Vagina (tissue), 2 donors: ENCODE measurements around the gene JOSD2. TPM values are rescaled to one million over a fixed set of nuclear protein-coding genes. Genes with fewer than 3 reads are reported as not detected.

Source experiments
- DNase-seq, 2 donors: peaks; one replicate each; pipeline ENCODE4 v3.0.0-alpha.2; 2017; ENCODE audit errors: extremely low spot score in 2 of 2
- H3K27ac ChIP-seq: fragments of 200-600 bp; sonication (generic); one replicate; pipeline ENCODE4 v1.5.1; 2019
- H3K27me3 ChIP-seq: fragments of 200-600 bp; sonication (generic); one replicate; pipeline ENCODE4 v1.5.1; 2019
- H3K36me3 ChIP-seq, 2 donors: fragments of 200-600 bp; sonication (generic); one replicate each; pipeline ENCODE4 v1.5.1; 2017 to 2019
- H3K4me1 ChIP-seq: fragments of 200-600 bp; sonication (generic); one replicate; pipeline ENCODE4 v1.5.1; 2019
- H3K4me3 ChIP-seq, 2 donors: fragments of 200-600 bp; sonication (generic); 1 replicate in 1 of 2; 2 replicates in 1 of 2; pipeline ENCODE4 v1.5.1; 2016 to 2019
- H3K9me3 ChIP-seq: fragments of 200-600 bp; sonication (generic); one replicate; pipeline ENCODE4 v1.5.1; 2019
- CTCF ChIP-seq, 3 experiments: fragments of 450-650 bp in 2 of 3; fragments of 200-600 bp in 1 of 3; sonication (generic) in 1 of 3; IDR thresholded peaks; one replicate each; pipeline ENCODE4 v1.5.1; 2017 to 2019; ENCODE audit warnings: antibody characterized with exemption in 3 of 3, mild to moderate bottlenecking in 2 of 3, moderate library complexity in 2 of 3
- POLR2A ChIP-seq, 2 donors: fragments of 450-650 bp; IDR thresholded peaks; one replicate each; pipeline ENCODE4 v1.6.1; 2017; ENCODE audit warnings: antibody characterized with exemption in 2 of 2, mild to moderate bottlenecking in 2 of 2, moderate library complexity in 2 of 2
- POLR2AphosphoS5 ChIP-seq, 2 donors: sonication (generic); formaldehyde crosslinking; IDR thresholded peaks; one replicate each; pipeline ENCODE4 v1.9.0; 2017; ENCODE audit warnings: antibody characterized with exemption in 2 of 2, mild to moderate bottlenecking in 2 of 2, low read depth in 1 of 2; ENCODE audit not compliant: insufficient read depth in 1 of 2
- intact Hi-C: fragments of 100-400 bp; cut with DNase I; formaldehyde crosslinking; loops from one replicate; pipeline ENCODE4 v1.15.1; 2023
- total RNA-seq: library from RNA; depleted of rRNA; stranded (reverse); fragments of >200 nt; gene quantifications from one replicate; pipeline ENCODE4 v1.2.3, GENCODE V29; 2016

The JOSD2 gene
- total RNA-seq, 1 donor from 2014 or later = 60.9 TPM

GRCh38 chr19:50510121-50510670 lies 795 bp downstream of the JOSD2 start:
- no peaks in the 10 kb centered on the region for H3K36me3 ChIP-seq
- intact Hi-C loops = no loop called here

GRCh38 chr19:50509366-50509765 lies 1.6 kb downstream of the JOSD2 start:
- H3K9me3 ChIP-seq = no peaks in the 10 kb centered on the region
- no peaks in the 10 kb centered on the region for H3K27me3 ChIP-seq
- no peak overlapping the region for H3K27ac ChIP-seq
- DNase-seq = no peak
- intact Hi-C loops = no loop called here
- no peak overlapping the region for H3K4me3 ChIP-seq
- no peaks in the 10 kb centered on the region for H3K36me3 ChIP-seq
- peaks cover 10% of the 10 kb centered on the region for H3K4me1 ChIP-seq
- no peak for TF ChIP-seq CTCF (IDR thresholded peaks at IDR 0.05)
- TF ChIP-seq POLR2AphosphoS5 (IDR thresholded peaks at IDR 0.05; ENCODE audit: insufficient read depth in 1 of 2, low read depth in 1 of 2) = no peak

More at GRCh38 chr19:50510121-50510670, 795 bp downstream of the JOSD2 start:
- Histone ChIP-seq H3K9me3 (no peaks in the 10 kb centered on the region), H3K27me3 (no peaks in the 10 kb centered on the region), H3K27ac (peak overlapping the region; percentile 91), H3K4me1 (peaks cover 10% of the 10 kb centered on the region), H3K4me3 (peak overlapping the region; percentile 64 to 80)
- no peak for TF ChIP-seq POLR2AphosphoS5 (IDR thresholded peaks at IDR 0.05; ENCODE audit: insufficient read depth in 1 of 2, low read depth in 1 of 2)
- no peak for TF ChIP-seq POLR2A (IDR thresholded peaks at IDR 0.05)
- TF ChIP-seq CTCF (IDR thresholded peaks at IDR 0.05) = no peak
- no peak for DNase-seq

- DNase-seq = peak in 1 of 2 donors; percentile 74
- intact Hi-C loops = no loop called here
These were observed 2.2 kb downstream of the JOSD2 start for GRCh38 chr19:50508843-50509190.

GRCh38 chr19:50507376-50507775 lies 3.6 kb downstream of the JOSD2 start:
- no peak for TF ChIP-seq POLR2A (IDR thresholded peaks at IDR 0.05)
- no peak for TF ChIP-seq CTCF (IDR thresholded peaks at IDR 0.05)
- no peak for TF ChIP-seq POLR2AphosphoS5 (IDR thresholded peaks at IDR 0.05; ENCODE audit: insufficient read depth in 1 of 2, low read depth in 1 of 2)
- peaks cover 10% of the 10 kb centered on the region for H3K4me1 ChIP-seq
- H3K4me3 ChIP-seq = no peak overlapping the region
- no peaks in the 10 kb centered on the region for H3K27me3 ChIP-seq
- H3K9me3 ChIP-seq = no peaks in the 10 kb centered on the region
- H3K36me3 ChIP-seq = no peaks in the 10 kb centered on the region
- intact Hi-C loops = no loop called here
- DNase-seq = no peak
- H3K27ac ChIP-seq = no peak overlapping the region

More at GRCh38 chr19:50508843-50509190, 2.2 kb downstream of the JOSD2 start:
- Histone ChIP-seq H3K36me3 (no peaks in the 10 kb centered on the region), H3K9me3 (no peaks in the 10 kb centered on the region), H3K27me3 (no peaks in the 10 kb centered on the region), H3K4me3 (no peak overlapping the region), H3K4me1 (peaks cover 10% of the 10 kb centered on the region), H3K27ac (no peak overlapping the region)
- TF ChIP-seq POLR2AphosphoS5 (IDR thresholded peaks at IDR 0.05; ENCODE audit: insufficient read depth in 1 of 2, low read depth in 1 of 2) (no peak), CTCF (IDR thresholded peaks at IDR 0.05) (no peak), POLR2A (IDR thresholded peaks at IDR 0.05) (no peak)

- no peak for DNase-seq
- Histone ChIP-seq H3K36me3 (no peaks in the 10 kb centered on the region), H3K27ac (no peak overlapping the region), H3K4me1 (peaks cover 10% of the 10 kb centered on the region), H3K27me3 (no peaks in the 10 kb centered on the region), H3K4me3 (no peak overlapping the region), H3K9me3 (no peaks in the 10 kb centered on the region)
- intact Hi-C loops = no loop called here
- TF ChIP-seq POLR2A (IDR thresholded peaks at IDR 0.05) = no peak
- no peak for TF ChIP-seq POLR2AphosphoS5 (IDR thresholded peaks at IDR 0.05; ENCODE audit: insufficient read depth in 1 of 2, low read depth in 1 of 2)
- TF ChIP-seq CTCF (IDR thresholded peaks at IDR 0.05) = no peak
These were observed 4.3 kb downstream of the JOSD2 start for GRCh38 chr19:50506700-50507099.
